Hepatocyte (in vitro differentiated cells): ENCODE measurements around the gene EAF1.

ENCODE experiments used
- CTCF ChIP-seq: fragments of 200-600 bp; sonication (generic); IDR thresholded peaks from 2 replicates; pipeline ENCODE4 v1.5.1; 2016; ENCODE audit warnings: antibody characterized with exemption, mild to moderate bottlenecking; ENCODE audit not compliant: poor library complexity
- EZH2 ChIP-seq: fragments of 200-600 bp; sonication (generic); IDR thresholded peaks from 2 replicates; pipeline ENCODE4 v1.6.1; 2016; ENCODE audit warnings: antibody characterized with exemption, mild to moderate bottlenecking, borderline replicate concordance

GRCh38 chr3:15404767-15405166 lies 22.6 kb upstream of the EAF1 start:
- TF ChIP-seq EZH2 (no peak), CTCF (no peak)
